ENCODE data around the gene BCOR.

DNA sequence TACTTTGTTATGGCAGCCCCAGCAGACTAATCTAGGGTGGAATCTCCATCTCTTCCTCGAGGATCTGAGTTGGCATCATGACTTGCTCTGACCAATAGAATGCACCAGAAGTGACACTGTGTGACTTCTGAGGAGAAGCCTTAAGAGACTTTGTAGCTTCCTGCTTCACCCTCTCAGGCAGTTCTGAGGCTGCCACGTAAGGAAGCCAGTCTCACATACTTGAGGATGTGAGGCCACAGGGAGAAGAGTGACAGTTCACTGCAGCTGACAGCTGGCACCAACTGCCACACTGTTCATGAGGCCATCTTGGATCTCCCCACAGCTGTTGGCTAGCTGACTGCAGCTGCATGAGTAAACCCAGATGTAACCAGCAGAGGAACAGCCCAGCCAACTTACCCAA, 29.3 kb upstream of the BCOR start:
- TF ChIP-seq, protein P1, sequence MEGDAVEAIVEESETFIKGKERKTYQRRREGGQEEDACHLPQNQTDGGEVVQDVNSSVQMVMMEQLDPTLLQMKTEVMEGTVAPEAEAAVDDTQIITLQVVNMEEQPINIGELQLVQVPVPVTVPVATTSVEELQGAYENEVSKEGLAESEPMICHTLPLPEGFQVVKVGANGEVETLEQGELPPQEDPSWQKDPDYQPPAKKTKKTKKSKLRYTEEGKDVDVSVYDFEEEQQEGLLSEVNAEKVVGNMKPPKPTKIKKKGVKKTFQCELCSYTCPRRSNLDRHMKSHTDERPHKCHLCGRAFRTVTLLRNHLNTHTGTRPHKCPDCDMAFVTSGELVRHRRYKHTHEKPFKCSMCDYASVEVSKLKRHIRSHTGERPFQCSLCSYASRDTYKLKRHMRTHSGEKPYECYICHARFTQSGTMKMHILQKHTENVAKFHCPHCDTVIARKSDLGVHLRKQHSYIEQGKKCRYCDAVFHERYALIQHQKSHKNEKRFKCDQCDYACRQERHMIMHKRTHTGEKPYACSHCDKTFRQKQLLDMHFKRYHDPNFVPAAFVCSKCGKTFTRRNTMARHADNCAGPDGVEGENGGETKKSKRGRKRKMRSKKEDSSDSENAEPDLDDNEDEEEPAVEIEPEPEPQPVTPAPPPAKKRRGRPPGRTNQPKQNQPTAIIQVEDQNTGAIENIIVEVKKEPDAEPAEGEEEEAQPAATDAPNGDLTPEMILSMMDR (conservative IDR thresholded peaks at IDR 0.05; ENCODE audit: low read depth, low read length) = no peak
- TF ChIP-seq EZH2 (IDR thresholded peaks at IDR 0.05; ENCODE audit: borderline replicate concordance, low read depth, low read length, poor library complexity, severe bottlenecking) = no peak
